Activated naive CD4-positive, alpha-beta T cell treated with anti-CD3 and anti-CD28 coated beads, Interleukin-2, amount 50 U/mL, for 72 hours (primary cell): ENCODE results near the gene ARL16. TPM values are rescaled to one million over a fixed set of nuclear protein-coding genes. Genes with fewer than 3 reads are reported as not detected.

ENCODE experiments used
- ATAC-seq, 2 donors: fragments of 150-1000 bp; cut with Tn5 transposase; 2 replicates each; pipeline ENCODE4 v1.10.0; 2021; ENCODE audit warnings: mild to moderate bottlenecking in 2 of 2, moderate library complexity in 2 of 2
- DNase-seq, 2 donors: peaks; one replicate each; pipeline ENCODE4 v3.0.0; 2021 to 2022; ENCODE audit warnings: low spot score in 2 of 2
- H3K27ac Mint-ChIP-seq, 2 donors: one replicate each; pipeline ENCODE4 v1.8.0; 2022; ENCODE audit warnings: mild to moderate bottlenecking in 2 of 2, mixed read lengths in 2 of 2
- H3K36me3 Mint-ChIP-seq, 2 donors: one replicate each; pipeline ENCODE4 v1.8.0; 2022; ENCODE audit warnings: mixed read lengths in 2 of 2
- H3K9me3 Mint-ChIP-seq, 2 donors: one replicate each; pipeline ENCODE4 v1.8.0; 2022; ENCODE audit warnings: mixed read lengths in 2 of 2
- total RNA-seq, 2 donors: library from RNA; stranded (reverse); gene quantifications; one replicate each; pipeline ENCODE4 v1.2.3, GENCODE V29; 2022

Gene ARL16
- total RNA-seq, 2 donors from 2014 or later = 12.6 to 30.6 TPM

DNA sequence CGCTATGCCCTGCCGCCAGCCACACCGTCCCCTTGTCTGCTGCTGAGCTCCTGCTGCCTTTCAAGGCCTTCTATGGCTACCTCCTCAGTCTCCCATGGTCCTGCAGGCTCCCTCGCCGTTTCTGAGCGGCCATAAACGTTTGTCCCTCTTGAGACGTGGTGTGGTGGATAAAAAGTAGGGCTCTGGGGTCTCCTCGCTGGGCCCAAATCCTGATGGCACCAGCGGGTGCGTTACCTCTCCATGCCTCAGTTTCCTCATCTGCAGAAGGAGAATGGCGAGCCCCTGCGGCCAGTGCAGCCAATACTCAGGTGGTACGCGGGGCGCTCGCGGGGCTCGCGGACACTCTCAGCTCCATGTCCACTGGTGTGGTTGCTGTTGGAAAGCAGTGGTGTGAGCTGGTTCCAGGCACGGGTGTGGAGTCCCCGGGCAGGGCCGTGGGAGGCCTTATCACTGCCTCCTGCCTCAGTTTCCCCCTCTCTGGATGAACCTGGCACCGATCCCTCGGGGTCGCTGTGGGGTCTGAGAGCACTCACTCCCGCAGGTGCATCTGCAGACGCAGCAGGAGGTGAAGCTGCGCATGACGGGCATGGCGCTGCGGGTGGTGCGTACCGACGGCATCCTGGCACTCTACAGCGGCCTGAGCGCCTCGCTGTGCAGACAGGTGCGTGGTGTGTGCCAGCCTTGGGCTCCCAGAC lies 31.0 kb upstream of the ARL16 start:
- Mint-ChIP-seq H3K27ac (peak overlapping the region in 1 of 2 donors; percentile 50), H3K36me3 (peaks cover 0 to 5% of the 10 kb centered on the region in 2 donors), H3K9me3 (no peaks in the 10 kb centered on the region)
- DNase-seq (no peak), ATAC-seq (no peak)

DNA sequence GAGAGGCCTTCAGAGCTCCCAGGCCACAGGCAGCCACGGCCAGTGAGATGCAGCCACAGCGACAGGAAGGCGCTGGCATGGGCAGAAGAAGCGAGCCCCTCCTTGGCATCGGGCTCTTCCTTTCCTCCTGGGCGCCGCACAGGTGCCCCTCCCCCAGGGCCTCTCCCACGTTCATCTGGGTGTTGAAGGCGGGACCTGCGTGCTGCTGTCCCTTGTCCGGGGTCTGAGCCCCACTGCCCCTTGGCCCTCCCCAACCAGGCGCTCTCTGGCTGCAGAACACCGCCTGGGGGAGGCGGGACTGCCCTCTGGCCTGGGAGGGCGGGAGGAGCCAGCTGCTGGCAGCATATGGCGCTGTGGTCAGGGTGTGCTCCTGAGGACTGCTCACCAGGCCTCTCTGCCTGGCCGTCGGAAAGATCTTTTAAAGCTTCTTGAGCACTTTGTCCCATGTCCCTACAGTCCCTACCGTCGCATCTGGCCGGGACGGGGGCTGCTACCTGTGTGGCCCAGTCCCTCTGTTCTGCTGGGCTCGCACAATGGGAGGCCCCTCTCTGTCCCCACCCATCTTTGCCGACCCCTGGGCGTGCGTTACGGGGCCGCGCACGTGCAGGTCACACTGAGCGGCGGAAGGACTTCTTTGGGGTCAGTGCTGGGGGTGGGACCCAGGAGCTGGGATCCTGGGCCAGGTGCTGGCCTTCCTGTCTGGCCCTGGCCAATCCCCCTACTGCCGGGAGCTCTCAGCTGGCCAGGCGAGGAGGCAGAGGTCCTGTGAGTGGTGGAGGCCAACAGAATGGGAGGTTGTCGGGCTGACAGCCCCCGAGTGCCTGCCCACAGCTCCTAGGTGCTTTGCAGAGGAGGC lies 30.2 kb upstream of the ARL16 start:
- Mint-ChIP-seq H3K9me3 (no peaks in the 10 kb centered on the region), H3K27ac (peak overlapping the region in 1 of 2 donors; percentile 92), H3K36me3 (peaks cover 0 to 5% of the 10 kb centered on the region in 2 donors)
- DNase-seq = no peak
- ATAC-seq = no peak

DNA sequence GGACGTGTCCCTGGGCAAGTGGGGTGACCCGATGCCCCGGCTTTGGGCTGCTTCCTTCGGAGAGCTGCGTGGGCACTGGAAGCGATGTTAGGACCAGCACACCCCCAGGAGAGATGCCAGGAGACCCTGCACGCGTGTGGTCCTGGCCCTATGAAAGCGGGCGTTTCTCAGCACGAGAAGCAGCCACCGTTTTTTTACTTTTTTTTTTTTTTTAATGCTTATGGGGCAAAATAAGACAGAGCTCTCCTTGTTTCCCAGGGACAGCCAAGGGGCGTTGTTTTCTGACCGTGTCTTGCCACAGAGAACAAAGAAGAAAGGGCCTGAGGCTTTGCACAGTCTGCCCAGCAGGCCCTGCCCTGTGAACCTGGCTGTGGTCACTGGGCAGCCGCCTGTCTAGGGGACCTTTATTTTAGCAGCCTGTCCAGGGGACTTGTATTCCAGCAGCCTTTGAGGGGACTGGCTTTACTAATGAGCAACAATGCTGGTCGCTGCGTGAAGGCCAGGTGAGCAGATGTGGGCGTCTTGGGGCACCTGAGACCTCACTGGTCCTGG lies 29.5 kb upstream of the ARL16 start:
- DNase-seq (no peak), ATAC-seq (no peak)
- Mint-ChIP-seq H3K36me3 (peaks cover 0 to 5% of the 10 kb centered on the region in 2 donors), H3K27ac (peak overlapping the region; percentile 85 to 92), H3K9me3 (no peaks in the 10 kb centered on the region)

DNA sequence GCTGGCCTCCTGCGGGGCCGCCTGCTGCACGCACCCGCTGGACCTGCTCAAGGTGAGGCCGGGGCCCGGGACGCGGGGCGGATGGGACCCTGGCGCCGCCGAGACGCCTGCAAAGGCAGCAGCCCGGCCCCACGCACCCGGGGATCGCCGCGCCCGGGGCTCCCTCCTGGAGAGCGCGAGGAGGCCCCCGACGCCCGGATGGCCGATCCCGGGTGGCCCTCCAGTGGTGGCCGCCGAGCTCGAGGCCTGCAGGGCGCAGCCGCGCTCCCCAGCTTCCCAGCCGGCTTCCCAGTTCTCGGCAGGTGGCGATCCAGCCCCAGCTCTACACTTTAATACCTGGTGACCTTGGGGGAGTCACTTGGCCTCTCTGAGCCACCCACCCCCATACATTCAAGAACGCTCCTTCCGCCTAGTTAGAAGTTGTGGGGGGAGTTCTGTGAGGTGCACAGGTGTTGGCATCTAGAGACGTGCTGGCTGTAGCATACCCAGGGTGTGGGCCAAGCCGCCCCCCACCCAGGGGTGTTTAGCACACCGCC lies 28.9 kb upstream of the ARL16 start:
- H3K27ac Mint-ChIP-seq = peak overlapping the region; percentile 85 to 92
- ATAC-seq (peak in 1 of 2 donors; percentile 34), DNase-seq (no peak)
- peaks cover 0 to 5% of the 10 kb centered on the region in 2 donors for H3K36me3 Mint-ChIP-seq
- no peaks in the 10 kb centered on the region for H3K9me3 Mint-ChIP-seq

DNA sequence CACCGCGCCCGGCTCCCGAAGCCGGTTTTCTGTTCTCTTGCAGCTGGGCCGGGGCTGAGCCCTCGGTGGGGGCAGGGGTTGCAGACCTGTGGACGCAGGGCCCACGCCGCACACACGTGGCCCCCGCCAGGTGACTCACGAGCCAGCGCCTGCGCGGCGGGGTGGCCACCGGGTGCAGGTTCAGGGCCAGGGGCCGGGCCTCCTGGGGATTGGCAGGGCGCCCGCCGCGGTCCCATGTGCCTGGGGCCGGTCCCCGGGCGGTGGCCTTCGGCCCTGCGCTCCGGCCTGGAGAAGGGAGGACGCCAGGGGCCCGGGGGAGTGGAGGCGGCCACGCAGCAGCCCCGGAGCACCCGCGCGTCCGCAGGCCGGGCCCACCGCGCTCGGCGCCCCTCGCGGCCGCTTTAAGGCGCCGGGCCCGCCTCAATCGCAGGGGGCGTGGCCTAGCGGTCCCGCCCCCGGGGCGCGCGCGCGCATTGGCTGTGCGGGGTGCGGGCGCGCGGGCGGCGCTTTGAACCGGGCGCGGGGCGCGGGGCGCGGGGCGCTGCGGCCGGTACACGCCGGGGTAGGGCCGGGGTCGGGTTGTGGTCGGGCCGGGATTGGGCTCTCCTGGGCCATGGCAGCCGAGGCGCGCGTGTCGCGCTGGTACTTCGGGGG lies 28.3 kb upstream of the ARL16 start, which contains the start of gene SLC25A10:
Gene SLC25A10, plus strand, starts transcription at position 471 of the 654 bp plus-strand sequence. Its CDS starts 143 bp downstream, at position 614.
- peaks cover 0 to 6% of the 10 kb centered on the region in 2 donors for H3K36me3 Mint-ChIP-seq
- DNase-seq (peak; percentile 85 to 91), ATAC-seq (peak; percentile 89 to 93)
- no peaks in the 10 kb centered on the region for H3K9me3 Mint-ChIP-seq
- H3K27ac Mint-ChIP-seq = peak within 1 kb of the TSS; percentile 85 to 94

DNA sequence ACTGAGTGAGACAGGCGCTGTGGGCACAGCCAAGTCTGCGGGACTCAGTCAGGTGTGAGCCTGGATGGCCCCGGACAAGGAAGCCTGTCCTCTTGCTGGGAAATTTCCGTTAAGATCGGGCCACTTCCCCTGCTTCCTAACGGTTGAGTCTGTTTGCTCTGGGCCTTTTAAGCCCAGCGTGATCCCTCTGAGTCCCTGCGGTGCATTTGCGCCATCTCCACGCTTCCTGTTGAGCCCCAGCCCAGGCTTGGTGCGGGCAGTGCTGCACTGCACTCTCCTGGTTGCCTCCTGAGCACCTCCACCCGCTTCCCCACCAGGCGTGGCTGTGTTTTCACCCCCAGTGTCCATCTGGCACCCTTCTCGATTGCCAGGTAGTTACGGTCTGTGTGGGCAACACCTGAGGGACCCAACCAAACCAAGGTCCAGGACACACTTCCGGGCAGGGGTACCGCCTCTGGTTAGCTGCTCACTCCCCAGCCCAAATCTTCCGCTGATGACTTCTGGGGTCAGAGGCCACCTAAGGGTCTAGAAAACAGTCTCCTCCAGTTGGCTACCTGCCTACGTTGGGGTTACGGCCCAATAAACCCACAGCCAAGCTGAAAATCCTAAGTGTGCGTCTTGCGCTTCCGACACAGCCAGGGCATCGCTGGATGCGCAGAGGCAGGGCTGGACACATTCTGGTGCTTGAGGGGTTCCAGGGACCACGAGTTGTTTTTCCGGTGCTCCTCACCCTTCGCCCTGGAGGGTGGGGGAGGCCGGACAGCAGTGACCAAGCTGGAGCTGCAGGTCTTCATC lies 27.1 kb upstream of the ARL16 start:
- H3K36me3 Mint-ChIP-seq = peaks cover 9 to 17% of the 10 kb centered on the region in 2 donors
- no peaks in the 10 kb centered on the region for H3K9me3 Mint-ChIP-seq
- peak overlapping the region; percentile 85 to 94 for H3K27ac Mint-ChIP-seq
- DNase-seq (no peak), ATAC-seq (no peak)

DNA sequence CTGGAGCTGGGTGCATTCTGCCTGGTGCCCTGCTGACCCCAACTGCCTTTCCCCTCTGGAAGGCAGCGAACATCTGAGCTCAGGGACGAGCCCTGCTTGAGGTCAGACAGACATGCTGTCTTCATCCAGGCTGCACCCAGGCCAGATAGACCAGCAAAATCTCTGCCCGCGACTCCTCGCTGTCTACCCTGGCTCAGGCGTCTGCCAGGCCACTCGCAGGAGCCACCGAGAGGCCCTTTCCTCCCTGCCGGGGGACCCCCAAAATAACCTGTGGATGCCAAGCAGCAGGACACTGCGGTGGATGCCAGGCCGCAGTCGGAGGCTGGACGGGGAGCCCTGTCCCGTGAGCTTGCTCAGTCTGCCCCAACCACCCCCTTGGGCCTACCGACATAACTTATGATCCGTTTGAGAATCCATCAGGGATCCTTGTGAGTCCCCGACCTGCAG lies 25.2 kb upstream of the ARL16 start:
- H3K27ac Mint-ChIP-seq = peak overlapping the region in 1 of 2 donors; percentile 93

DNA sequence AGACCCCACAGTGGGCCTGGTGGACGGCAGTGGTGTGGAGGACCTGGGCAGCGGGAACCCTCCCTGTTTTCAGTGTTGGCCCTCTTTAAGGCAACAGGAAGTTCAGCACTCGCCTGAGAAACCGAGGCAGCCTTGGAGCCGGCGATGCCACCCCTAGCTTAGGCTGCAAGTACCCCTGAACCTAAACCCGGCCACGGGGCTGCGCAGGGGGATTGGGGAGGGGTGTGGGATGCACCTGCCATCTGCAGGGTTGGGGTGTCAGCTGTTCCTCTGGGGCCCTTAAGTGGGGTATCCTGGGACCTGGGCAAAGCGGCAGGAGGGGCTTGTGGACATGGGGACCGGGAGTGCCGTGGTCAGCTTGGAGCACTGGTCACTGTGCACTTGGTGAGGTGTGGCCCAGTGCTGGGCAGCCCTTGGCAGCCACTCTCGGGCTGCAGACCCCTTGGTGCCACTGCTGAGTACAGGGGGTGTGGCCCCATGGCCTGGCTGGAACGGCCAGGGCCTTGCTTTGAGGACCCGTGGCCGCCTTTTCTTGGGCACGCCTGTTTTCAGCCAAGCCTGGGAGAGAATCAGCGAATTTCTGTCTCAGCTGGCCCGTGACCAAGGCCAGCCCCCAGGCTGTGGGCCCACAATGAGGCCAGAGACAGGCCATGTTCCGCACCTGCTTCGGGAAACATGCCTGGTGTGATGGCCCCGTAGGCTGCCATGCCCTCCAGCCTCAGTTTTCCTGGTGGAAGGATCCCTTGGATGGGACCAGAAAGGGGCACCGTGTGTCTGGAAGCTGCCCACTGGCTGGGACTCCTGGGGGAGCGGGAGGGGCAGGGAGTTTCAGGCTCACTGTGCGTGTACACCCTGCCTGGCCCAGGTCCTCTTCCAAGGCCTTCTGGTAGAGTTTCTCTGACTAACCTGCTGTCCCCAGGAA lies 24.4 kb upstream of the ARL16 start:
- Mint-ChIP-seq H3K36me3 (peaks cover 22 to 31% of the 10 kb centered on the region in 2 donors), H3K9me3 (no peaks in the 10 kb centered on the region), H3K27ac (no peak overlapping the region)
- DNase-seq = no peak
- ATAC-seq = no peak

More for the DNA sequence above, 25.2 kb upstream of the ARL16 start:
- no peaks in the 10 kb centered on the region for H3K9me3 Mint-ChIP-seq
- DNase-seq = no peak
- ATAC-seq = no peak
- peaks cover 21 to 30% of the 10 kb centered on the region in 2 donors for H3K36me3 Mint-ChIP-seq

DNA sequence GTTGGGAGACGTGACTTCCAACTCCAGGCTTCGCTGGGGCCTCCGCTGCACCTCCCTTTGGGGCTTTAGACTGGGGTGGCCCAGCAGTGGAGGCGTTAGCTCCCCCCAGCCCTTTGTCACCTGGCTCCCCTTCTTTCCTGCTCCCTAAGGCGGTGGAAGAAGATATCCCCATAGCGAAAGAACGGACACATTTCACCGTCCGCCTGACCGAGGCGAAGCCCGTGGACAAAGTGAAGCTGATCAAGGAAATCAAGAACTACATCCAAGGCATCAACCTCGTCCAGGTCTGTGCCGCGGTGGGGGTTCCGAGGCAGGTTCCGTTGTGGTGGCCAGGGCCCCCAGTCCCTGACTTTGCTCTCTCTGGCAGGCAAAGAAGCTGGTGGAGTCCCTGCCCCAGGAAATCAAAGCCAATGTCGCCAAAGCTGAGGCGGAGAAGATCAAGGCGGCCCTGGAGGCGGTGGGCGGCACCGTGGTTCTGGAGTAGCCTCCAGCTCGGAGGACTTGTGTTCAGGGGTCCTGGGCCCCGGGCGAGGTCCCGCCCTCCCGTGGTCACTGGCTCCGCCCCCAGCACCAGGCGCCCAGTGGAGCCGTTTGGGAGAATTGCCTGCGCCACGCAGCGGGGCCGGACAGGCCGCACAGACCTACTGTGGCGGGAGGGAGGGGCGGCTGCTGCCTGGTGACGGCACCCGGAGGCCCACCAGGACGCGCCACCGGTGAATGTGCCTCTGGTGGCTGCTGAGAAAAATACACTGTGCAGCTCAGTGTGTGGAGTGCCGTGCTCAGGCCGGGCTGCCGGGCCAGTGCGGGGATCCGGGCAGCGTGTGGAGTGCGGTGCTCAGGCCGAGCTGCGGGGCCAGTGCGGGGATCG lies 23.4 kb upstream of the ARL16 start:
- Mint-ChIP-seq H3K27ac (no peak overlapping the region), H3K36me3 (peaks cover 32 to 36% of the 10 kb centered on the region in 2 donors), H3K9me3 (no peaks in the 10 kb centered on the region)
- DNase-seq (no peak), ATAC-seq (no peak)

DNA sequence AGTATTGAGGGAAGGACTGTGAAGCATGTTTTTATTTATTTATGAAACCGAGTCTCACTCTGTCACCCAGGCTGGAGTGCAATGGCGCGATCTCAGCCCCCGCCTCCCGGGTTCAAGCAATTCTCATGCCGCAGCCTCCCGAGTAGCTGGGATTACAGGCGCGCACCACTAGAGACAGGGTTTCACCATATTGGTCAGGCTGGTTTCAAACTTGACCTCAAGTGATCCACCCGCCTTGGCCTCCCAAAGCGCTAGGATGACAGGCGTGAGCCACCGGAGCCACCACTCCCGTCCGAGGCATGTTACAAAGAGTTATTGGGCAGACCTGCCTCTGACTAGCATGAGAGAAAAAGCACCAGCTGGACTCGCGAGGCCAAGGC lies 22.6 kb upstream of the ARL16 start:
- H3K36me3 Mint-ChIP-seq = peaks cover 36 to 37% of the 10 kb centered on the region in 2 donors
- H3K9me3 Mint-ChIP-seq = no peaks in the 10 kb centered on the region
- H3K27ac Mint-ChIP-seq = peak overlapping the region in 1 of 2 donors; percentile 86
- ATAC-seq = no peak
- DNase-seq = no peak

DNA sequence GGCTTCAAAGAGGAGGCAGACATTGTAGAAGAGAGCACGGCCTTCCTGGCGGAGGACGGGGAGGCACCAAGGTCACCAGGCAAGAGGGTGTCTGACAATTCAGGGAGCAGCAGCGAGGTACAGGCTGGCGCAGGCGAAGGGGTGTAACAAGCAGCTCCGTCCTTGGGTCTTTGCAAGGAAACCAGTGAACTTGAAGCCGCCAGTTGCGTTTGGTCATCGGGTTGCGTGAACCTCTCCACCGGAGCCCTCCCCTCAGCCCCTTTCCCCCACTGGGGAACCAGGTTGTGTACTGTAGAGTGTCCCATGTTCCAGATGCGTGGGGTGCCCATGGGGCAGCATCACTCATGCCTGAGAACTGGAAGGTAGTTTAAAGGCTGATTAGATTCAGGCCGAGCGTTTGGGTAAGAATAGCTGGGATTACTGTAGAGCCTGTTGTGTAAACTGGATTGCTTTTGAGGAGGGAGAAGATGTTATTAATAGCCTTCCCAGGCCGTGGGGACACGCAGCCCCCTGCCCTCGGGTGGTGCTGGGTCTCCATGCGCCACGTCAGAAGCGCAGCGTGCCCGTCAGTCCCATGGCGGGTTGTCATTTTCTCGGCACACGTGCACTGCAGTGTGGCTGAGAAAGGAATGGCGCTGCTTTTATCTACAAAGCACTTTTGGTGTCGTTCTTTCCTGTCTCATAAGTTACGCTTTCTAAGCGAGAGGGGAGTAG lies 22.1 kb upstream of the ARL16 start:
- peaks cover 36 to 43% of the 10 kb centered on the region in 2 donors for H3K36me3 Mint-ChIP-seq
- H3K9me3 Mint-ChIP-seq = no peaks in the 10 kb centered on the region
- DNase-seq = no peak
- ATAC-seq = no peak
- no peak overlapping the region for H3K27ac Mint-ChIP-seq

DNA sequence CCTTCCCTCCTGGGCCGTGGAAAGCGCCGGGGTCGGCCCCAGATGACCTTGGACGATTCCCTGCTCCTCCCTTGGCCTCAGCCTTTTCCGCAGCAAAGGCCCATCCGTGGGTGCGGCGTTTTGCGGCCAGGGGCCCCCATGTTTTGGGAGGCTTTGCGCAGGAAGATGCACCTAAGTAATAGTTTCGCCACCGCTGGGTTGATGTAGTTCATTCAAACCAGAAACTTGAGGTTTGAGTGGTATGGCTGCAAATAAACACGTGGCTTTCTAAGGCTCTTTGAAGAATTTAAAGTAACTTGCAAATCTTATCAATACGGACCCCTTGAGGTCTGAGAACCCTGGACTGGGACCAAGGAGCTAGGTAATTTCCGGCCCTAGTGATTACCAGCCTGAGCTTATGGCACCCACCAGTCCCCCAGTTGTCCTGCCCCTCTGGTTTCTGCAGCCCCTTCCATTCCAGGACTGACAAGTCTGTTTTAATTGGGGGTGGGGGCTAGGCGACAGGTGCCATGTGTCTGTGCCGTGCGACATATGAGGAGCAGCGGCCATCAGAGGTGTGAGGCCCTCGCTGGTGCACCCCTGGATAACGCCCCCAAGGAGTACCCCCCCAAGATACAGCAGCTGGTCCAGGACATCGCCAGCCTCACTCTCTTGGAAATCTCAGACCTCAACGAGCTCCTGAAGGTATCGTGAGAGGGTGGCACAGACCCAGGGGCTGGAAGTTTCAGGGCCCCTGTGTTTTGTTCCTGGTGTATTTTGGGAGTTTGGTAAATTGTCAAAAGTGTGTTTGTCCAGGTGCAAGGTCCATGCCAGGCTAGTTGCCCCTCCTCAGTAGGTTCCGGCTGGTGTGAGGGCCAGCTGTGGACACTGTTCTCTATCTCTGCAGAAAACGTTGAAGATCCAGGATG lies 20.4 kb upstream of the ARL16 start:
- peaks cover 36 to 44% of the 10 kb centered on the region in 2 donors for H3K36me3 Mint-ChIP-seq
- DNase-seq (no peak), ATAC-seq (peak in 1 of 2 donors; percentile 14)
- H3K9me3 Mint-ChIP-seq = no peaks in the 10 kb centered on the region
- H3K27ac Mint-ChIP-seq = peak overlapping the region; percentile 90 to 99
